Esophagus squamous epithelium (tissue), 5 donors: ENCODE results near the gene PRPF38A. TPM values are rescaled to one million over a fixed set of nuclear protein-coding genes. Genes with fewer than 3 reads are reported as not detected.

Experiments
- DNase-seq: peaks from one replicate; lab custom pipeline; 2025; lab: John Stamatoyannopoulos, UW
- H3K27ac ChIP-seq, 4 donors: fragments of 200-600 bp; sonication (generic); one replicate each; pipeline ENCODE4 v1.5.1; 2016 to 2019; ENCODE audit warnings: mild to moderate bottlenecking in 1 of 4
- H3K27me3 ChIP-seq, 4 donors: fragments of 200-600 bp; sonication (generic); 1 replicate in 3 of 4; 2 replicates in 1 of 4; pipeline versions ENCODE4 v1.5.1 to v1.6.0; 2017 to 2021; ENCODE audit warnings: antibody characterized with exemption in 1 of 4
- H3K36me3 ChIP-seq, 3 donors: fragments of 200-600 bp; sonication (generic); one replicate each; pipeline ENCODE4 v1.5.1; 2016 to 2019
- H3K4me1 ChIP-seq, 3 donors: fragments of 200-600 bp; sonication (generic); one replicate each; pipeline ENCODE4 v1.5.1; 2017 to 2019
- H3K4me3 ChIP-seq, 4 donors: fragments of 200-600 bp; sonication (generic); 1 replicate in 3 of 4; 2 replicates in 1 of 4; pipeline ENCODE4 v1.5.1; 2016 to 2019; ENCODE audit warnings: mild to moderate bottlenecking in 2 of 4, moderate library complexity in 1 of 4
- H3K9me3 ChIP-seq, 3 donors: fragments of 200-600 bp; sonication (generic); one replicate each; pipeline ENCODE4 v1.5.1; 2016 to 2019
- POLR2A ChIP-seq, 4 donors: fragments of 450-650 bp; IDR thresholded peaks; one replicate each; pipeline ENCODE4 v1.6.1; 2017; ENCODE audit warnings: antibody characterized with exemption in 4 of 4, mild to moderate bottlenecking in 4 of 4, moderate library complexity in 3 of 4
- WGBS, 2 donors: methylation state at CpG; one replicate each; pipeline ENCODE4 v1.1.5; 2018; 5-methylcytosine and 5-hydroxymethylcytosine counted together
- intact Hi-C: fragments of 100-400 bp; cut with DNase I; formaldehyde crosslinking; loops from one replicate; pipeline ENCODE4 v1.15.0; 2022
- total RNA-seq, 4 donors: library from RNA; depleted of rRNA; stranded (reverse); fragments of >200 nt; gene quantifications; one replicate each; pipeline ENCODE4 v1.1.0, GENCODE V29; 2016
- TF ChIP-seq, protein P1 (sequence below), 6 experiments: fragments of 450-650 bp in 4 of 6; fragments of 200-600 bp in 2 of 6; sonication (generic) in 2 of 6; IDR thresholded peaks; one replicate each; pipeline ENCODE4 v1.5.1; 2016 to 2019; ENCODE audit warnings: antibody characterized with exemption in 6 of 6, mild to moderate bottlenecking in 4 of 6, moderate library complexity in 4 of 6
- donor health status: DM: yes; HTN: yes; CAD: no.

The PRPF38A gene, protein sequence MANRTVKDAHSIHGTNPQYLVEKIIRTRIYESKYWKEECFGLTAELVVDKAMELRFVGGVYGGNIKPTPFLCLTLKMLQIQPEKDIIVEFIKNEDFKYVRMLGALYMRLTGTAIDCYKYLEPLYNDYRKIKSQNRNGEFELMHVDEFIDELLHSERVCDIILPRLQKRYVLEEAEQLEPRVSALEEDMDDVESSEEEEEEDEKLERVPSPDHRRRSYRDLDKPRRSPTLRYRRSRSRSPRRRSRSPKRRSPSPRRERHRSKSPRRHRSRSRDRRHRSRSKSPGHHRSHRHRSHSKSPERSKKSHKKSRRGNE
- 10 to 100 TPM in 3 of 4 donors, 1 to 10 TPM in 1; 9.6 to 18.1 (median 14.6) TPM for total RNA-seq

DNA sequence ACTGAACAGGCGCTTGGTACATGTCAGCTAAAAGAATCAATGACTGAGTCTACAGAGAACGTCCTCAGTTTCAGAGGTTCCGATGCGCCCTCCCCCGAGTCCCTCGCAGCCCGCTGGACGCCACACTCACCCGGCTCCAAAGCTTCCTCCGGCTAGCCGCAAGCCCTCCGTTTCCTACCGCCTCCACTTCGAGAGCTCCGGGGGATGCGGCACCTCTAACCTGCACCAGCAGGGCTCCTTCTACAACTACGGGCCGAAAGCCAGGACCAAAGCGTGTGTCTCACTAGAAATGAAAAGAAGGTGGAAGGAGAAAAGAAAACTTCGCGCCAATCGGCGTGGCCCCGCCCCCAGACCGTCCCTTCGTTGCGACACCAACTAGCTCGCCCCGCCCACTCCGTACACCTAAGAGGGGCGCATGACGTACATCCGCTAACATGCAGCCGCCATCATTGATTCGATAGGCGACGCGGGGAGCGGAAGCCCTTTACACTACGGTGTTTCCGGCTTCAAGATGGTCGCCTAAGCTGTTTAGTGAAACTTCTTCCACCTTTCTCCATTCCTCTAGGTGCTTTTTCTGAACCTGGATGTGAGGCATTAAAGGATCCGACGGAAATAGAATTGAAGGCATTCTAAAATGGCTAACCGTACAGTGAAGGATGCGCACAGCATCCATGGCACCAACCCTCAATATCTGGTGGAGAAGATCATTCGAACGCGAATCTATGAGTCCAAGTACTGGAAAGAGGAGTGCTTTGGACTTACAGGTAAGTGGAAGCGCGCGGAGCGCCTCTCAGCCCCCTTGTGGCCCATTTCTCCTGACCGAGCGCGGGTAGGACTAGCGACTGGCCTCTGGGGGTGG lies at the start of gene PRPF38A, which contains the start of gene ORC1:
Gene PRPF38A (plus strand): TSS at position 487 of the 859 bp plus-strand sequence. CDS start 148 bp downstream, at position 635.
Gene ORC1 (minus strand): TSS at position 308 of the 859 bp plus-strand sequence. CDS start 2,200 bp downstream, outside the sequence.
- H3K4me3 ChIP-seq: peak within 1 kb of the TSS; percentile 68 to 95 (median 82)
- H3K36me3 ChIP-seq: peaks cover 0 to 36% (median 14%) of the 10 kb centered on the region in 3 donors
- peak; percentile 84 for DNase-seq
- intact Hi-C loops: no loop called here
- H3K27ac ChIP-seq: peak within 1 kb of the TSS; percentile 89 to 98 (median 94)
- no peaks in the 10 kb centered on the region for H3K9me3 ChIP-seq
- TF ChIP-seq POLR2A (IDR thresholded peaks at IDR 0.05): peak in 3 of 4 donors; percentile 6 to 53 (median 13)
- TF ChIP-seq, protein P1, sequence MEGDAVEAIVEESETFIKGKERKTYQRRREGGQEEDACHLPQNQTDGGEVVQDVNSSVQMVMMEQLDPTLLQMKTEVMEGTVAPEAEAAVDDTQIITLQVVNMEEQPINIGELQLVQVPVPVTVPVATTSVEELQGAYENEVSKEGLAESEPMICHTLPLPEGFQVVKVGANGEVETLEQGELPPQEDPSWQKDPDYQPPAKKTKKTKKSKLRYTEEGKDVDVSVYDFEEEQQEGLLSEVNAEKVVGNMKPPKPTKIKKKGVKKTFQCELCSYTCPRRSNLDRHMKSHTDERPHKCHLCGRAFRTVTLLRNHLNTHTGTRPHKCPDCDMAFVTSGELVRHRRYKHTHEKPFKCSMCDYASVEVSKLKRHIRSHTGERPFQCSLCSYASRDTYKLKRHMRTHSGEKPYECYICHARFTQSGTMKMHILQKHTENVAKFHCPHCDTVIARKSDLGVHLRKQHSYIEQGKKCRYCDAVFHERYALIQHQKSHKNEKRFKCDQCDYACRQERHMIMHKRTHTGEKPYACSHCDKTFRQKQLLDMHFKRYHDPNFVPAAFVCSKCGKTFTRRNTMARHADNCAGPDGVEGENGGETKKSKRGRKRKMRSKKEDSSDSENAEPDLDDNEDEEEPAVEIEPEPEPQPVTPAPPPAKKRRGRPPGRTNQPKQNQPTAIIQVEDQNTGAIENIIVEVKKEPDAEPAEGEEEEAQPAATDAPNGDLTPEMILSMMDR (IDR thresholded peaks at IDR 0.05): peak in 5 of 6 experiments; percentile 35 to 79 (median 58)
- no peaks in the 10 kb centered on the region for H3K27me3 ChIP-seq
- WGBS, 2 donors: 0 to 1% methylated on average over 41 to 50 of the region's 57 CpGs
- H3K4me1 ChIP-seq: peaks cover 10 to 36% (median 16%) of the 10 kb centered on the region in 3 donors

DNA sequence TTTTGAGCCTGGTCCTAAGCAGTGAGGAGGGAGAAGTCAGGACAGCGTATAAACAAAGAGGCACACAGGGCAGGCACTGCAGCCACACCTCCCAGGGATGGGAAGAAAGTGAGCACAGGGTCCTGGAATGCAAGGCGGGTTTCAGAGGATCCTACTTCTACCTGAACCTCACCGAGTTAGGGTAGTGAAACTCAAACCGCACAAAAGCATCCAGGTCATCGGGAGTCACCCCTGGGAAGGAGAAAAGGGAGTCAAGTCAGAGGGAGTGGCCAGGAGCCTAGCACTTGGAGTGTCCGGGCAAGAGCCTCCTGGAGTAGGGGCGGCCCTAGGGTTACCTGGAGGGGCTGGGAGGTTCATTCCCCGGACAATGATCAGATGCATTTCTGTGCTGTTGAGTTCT lies 49.0 kb upstream of the PRPF38A start:
- no peak for DNase-seq
- 85 to 95% methylated on average over 8 of the region's 8 CpGs for WGBS, 2 donors
- Histone ChIP-seq H3K4me3 (no peak overlapping the region), H3K27me3 (no peaks in the 10 kb centered on the region), H3K4me1 (peaks cover 0 to 9% (median 0%) of the 10 kb centered on the region in 3 donors), H3K36me3 (peaks cover 60 to 98% (median 79%) of the 10 kb centered on the region in 3 donors), H3K27ac (no peak overlapping the region), H3K9me3 (no peaks in the 10 kb centered on the region)
- TF ChIP-seq POLR2A (IDR thresholded peaks at IDR 0.05): no peak
- intact Hi-C loops: no loop called here

DNA sequence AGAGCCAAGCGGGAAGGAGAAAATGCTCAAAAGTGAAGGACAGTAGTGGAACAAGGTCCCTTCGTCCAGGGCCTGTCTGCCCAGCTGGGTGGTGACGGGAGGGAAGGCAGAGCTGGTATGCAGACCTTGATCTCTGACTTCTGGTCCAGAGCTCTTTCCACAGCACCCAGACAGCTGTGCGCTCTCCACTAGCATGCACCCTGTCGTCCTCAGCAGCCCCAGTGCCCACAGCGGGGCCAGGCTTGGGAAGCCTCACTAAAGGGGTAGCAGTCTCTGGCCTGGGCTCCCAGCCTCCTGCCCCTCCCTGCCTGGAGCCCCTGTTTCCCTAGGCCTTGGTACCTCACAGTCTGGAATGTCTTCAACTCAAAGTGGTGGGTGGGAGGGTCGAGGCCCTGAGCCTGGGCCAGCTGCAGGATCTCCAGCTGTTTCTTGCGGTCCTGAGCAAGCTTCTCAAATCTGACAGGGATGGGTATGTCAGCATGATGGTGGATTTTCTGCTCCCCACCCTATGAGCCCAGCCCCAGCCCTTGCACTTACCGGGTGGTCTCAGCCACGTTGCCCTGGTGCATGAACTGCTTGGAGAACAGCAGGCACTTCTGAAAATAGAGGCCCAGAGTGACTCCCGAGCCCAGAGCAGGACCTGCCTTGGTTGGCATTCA lies 48.4 kb upstream of the PRPF38A start:
- no peaks in the 10 kb centered on the region for H3K9me3 ChIP-seq
- no peak for DNase-seq
- intact Hi-C loops: no loop called here
- no peaks in the 10 kb centered on the region for H3K27me3 ChIP-seq
- no peak overlapping the region for H3K27ac ChIP-seq
- H3K4me3 ChIP-seq: no peak overlapping the region
- 83 to 89% methylated on average over 7 to 11 of the region's 11 CpGs for WGBS, 2 donors
- TF ChIP-seq, protein P1 (IDR thresholded peaks at IDR 0.05): no peak
- no peak for TF ChIP-seq POLR2A (IDR thresholded peaks at IDR 0.05)
- peaks cover 65 to 98% (median 85%) of the 10 kb centered on the region in 3 donors for H3K36me3 ChIP-seq
- H3K4me1 ChIP-seq: peaks cover 0 to 5% (median 0%) of the 10 kb centered on the region in 3 donors

DNA sequence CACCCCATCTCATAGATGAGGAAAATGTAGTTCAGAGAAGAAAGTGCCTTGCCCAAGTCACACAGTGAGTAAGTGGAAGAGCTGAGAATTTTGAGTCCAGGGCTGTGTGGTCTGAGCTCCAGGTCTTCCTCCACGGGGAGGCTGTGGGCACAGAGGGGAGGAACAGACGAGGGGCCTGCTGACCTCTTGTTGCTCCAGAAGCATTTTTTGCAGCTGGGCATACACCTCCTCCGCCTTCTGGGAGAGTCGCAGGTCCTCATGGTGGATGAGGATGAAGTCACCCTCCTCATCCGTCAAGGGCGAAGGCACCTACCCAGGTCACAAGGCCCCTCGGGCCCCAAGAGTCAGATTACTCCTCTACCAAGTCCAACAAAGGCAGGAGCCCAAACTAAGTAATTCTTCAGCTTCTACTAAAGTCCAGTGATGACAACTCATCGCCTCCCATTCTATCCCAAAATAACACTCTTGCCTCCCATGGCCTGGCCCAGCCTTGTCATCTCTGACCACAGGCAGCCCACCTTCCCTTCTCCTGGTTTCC lies 47.5 kb upstream of the PRPF38A start:
- no peak overlapping the region for H3K27ac ChIP-seq
- intact Hi-C loops: no loop called here
- H3K4me3 ChIP-seq: no peak overlapping the region
- H3K27me3 ChIP-seq: no peaks in the 10 kb centered on the region
- no peaks in the 10 kb centered on the region for H3K4me1 ChIP-seq
- no peak for DNase-seq
- peaks cover 74 to 100% (median 94%) of the 10 kb centered on the region in 3 donors for H3K36me3 ChIP-seq
- H3K9me3 ChIP-seq: no peaks in the 10 kb centered on the region
- WGBS, 2 donors: 86 to 98% methylated on average over 5 to 6 of the region's 8 CpGs
- TF ChIP-seq, protein P1 (IDR thresholded peaks at IDR 0.05): no peak
- no peak for TF ChIP-seq POLR2A (IDR thresholded peaks at IDR 0.05)

DNA sequence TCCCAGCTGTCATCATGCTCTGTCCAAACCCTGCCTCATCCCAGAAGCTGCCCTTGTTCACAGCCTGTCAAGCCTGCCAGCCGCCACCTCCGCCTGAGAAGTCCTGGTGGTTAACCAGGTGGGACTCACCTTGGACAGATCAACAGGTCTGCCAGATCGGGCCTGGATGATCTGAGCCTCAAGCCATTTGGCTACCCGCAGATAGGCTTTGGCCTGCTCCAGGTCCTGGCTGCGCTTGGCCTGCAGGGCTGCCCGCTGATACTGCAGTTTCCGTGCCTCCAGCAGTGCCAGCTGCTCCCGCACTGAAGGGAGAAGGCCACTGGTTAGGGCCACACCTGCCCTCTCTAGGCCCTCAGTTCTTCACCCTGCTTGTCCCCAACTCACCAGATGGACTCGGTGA lies 47.0 kb upstream of the PRPF38A start:
- WGBS, 2 donors: 97 to 100% methylated on average over 1 to 5 of the region's 9 CpGs
- TF ChIP-seq, protein P1 (IDR thresholded peaks at IDR 0.05): no peak
- no peak for TF ChIP-seq POLR2A (IDR thresholded peaks at IDR 0.05)

More for the DNA sequence above, 47.0 kb upstream of the PRPF38A start:
- no peak overlapping the region for H3K4me3 ChIP-seq
- intact Hi-C loops: no loop called here
- no peaks in the 10 kb centered on the region for H3K4me1 ChIP-seq
- peaks cover 79 to 100% (median 99%) of the 10 kb centered on the region in 3 donors for H3K36me3 ChIP-seq
- no peak for DNase-seq
- H3K27me3 ChIP-seq: no peaks in the 10 kb centered on the region
- H3K27ac ChIP-seq: no peak overlapping the region
- H3K9me3 ChIP-seq: no peaks in the 10 kb centered on the region
